Putamen (tissue), 1 donor: ENCODE measurements around the gene SLC2A14.
A peak's percentile ranks its signal among the peaks of the same experiment; 100 is the strongest.
"Not testable (repeated sequence)": the region's sequence is repeated elsewhere in the genome, so short reads cannot be mapped to it uniquely, and the experiment has no call there.

Source experiments
- DNase-seq: peaks from one replicate; pipeline ENCODE4 v3.0.0-alpha.2; 2016; ENCODE audit warnings: low spot score

SLC2A14 gene

GRCh38 chr12:7833831-7834230 lies 38.9 kb downstream of the SLC2A14 start:
- no peak for DNase-seq

DNA sequence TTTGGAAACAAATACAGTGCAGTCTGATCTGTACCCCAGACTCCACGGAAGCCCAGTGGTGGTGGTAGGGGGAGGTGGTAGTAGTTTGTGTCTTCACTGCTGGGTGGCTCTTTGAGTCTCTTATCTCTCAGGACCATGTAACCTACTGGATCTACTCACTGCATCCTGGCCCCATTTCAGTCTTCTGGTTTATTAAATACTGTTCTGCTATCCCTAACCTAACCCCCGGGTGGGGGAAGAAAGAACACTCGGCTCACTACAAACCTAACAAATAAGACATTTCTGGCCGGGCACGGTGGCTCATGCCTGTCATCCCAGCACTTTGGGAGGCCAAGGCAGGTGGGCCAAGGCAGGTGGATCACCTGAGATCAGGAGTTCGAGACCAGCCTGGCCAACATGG lies 39.5 kb downstream of the SLC2A14 start:
- not testable (repeated sequence) for DNase-seq

GRCh38 chr12:7832059-7832696 lies 40.5 kb downstream of the SLC2A14 start:
- DNase-seq = peak; percentile 5

DNA sequence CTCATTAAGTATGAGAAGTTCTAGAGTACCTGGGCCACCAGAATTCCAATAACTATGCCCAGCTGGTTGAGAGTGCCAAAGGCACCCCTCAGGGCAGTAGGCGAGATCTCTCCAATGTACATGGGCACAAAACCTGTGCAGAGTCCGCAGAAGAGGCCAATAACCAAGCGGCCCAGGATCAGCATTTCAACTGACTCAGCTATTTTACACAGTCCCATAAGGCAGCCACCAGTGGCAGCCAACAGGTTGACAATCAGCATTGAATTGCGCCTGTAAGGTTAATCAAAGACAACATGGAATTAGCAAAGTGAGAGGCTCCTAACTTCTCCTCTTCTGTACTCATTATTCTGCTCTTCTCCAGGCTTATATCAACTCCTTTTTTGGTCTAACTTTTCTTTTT lies 43.0 kb downstream of the SLC2A14 start:
- not testable (repeated sequence) for DNase-seq

DNA sequence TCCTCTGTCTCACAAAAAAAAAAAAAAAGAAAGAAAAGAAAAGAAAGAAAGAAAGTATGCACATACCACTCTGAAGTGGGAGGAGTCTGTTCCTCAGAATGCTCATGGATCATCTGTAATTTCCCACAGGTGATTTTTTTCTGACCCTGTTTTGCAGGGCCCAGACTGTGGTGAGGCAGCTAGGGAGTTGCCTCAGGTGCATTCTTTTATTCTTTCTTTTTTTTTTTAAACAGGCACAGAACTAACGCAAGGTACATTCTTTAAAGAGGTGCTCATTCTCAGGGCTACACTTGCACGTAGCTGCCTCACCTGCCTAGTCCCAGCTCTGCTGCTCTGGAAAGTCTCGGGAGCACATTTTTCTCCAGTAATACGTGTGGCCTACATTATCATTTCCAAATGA lies 47.0 kb downstream of the SLC2A14 start:
- DNase-seq = not testable (repeated sequence)

- DNase-seq = peak; percentile 45
Observed at GRCh38 chr12:7806863-7807487, 65.7 kb downstream of the SLC2A14 start.

GRCh38 chr12:7806319-7806718 lies 66.4 kb downstream of the SLC2A14 start:
- DNase-seq = not testable (repeated sequence)

- DNase-seq = no peak
Observed at GRCh38 chr12:7801460-7801859, 71.3 kb downstream of the SLC2A14 start.

GRCh38 chr12:7798750-7799308 lies 73.9 kb downstream of the SLC2A14 start:
- not testable (repeated sequence) for DNase-seq

- DNase-seq = no peak
Observed at GRCh38 chr12:7797698-7798398, 74.9 kb downstream of the SLC2A14 start.

GRCh38 chr12:7797269-7797668 lies 75.4 kb downstream of the SLC2A14 start:
- not testable (repeated sequence) for DNase-seq

- no peak for DNase-seq
Observed at GRCh38 chr12:7793211-7793610, 79.5 kb downstream of the SLC2A14 start.

GRCh38 chr12:7788884-7789528 lies 83.7 kb downstream of the SLC2A14 start, which contains the start of gene NANOG:
NANOG (plus strand) TSS chr12:7789402; CDS start chr12:7789615, 213 bp downstream.
- DNase-seq = not testable (repeated sequence)

DNA sequence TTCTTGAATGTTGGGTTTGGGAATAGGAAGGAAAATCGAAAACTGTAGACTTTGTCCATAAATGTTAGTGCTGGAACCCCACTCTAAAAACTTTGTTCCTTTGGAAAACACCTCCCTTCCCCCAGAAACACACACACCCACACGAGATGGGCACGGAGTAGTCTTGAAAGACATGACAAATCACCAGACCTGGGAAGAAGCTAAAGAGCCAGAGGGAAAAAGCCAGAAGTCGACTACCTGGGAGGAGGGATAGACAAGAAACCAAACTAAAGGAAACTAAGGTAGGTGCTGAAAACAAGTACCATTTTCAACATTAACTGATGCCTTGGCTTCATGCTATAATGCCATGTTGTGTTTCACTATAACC lies 84.4 kb downstream of the SLC2A14 start:
- DNase-seq = no peak

DNA sequence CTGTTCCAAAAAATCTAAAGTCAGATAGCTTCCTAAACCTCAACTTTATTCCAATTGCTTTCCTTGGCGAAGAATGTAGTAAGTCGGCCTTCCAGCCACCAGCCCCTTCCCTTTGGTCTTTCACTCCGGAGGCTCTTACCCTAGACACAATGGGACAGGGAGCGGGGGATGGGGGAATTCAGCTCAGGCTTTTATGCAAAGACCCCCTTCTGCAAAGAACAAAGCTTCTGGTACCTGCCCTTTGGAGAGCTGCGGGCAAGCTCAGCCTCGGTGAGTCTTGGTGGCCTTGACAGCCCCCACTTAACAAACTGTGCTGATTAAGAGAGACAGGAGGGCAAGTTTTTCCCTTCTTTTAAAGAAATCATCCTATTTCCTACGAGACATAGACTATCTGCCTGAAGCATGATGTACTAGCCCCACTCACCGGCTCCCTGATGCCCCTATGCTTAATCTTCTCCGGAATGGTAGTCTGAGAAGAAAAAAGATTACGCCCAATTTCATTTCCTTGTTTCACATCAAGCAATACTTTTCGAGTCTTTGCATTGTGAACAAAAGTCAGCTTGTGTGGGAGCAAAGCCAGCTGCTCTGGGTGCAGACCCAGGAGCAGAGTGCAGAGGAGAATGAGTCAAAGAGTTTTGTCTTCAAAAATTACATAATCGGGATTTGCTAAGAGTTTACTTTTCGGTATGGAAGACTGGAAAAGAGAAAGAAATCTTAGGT lies 85.0 kb downstream of the SLC2A14 start:
- peak; percentile 6 for DNase-seq

DNA sequence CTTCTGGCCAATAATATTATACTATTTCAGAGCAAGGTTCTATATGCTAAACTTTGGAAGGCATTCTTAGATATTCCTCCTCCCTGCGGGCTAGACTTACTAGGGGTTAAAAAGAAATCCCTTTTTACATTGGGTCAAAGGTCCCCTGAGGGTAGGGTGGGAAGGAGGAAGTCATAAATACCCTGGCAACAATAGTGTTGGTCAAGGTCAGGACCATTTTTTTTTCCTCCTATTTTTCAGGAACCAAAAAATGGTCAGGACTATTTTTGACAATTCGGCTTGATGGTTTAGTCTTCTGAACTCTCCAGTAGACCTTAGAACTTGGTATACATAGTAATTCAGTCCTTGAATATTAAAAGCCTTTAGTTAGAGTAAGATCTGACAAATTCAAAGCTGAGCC lies 88.0 kb downstream of the SLC2A14 start:
- no peak for DNase-seq

DNA sequence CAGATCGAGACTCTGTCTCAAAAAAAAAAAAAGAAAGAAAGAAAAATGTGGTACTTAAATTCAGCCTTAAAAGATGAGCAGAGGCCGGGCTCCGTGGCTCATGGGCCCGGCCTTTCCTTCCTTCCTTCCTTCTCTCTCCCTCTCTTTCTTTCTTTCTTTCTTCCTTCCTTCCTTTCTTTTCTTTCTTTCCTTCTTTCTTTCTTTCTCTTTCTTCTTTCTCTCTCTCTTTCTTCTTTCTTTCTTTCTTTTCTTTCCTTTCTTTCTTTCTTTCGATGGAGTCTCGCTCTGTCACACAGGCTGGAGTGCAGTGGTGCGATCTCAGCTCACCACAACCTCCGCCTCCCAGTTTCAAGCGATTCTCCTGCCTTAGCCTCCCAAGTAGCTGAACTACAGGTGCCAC lies 89.3 kb downstream of the SLC2A14 start:
- not testable (repeated sequence) for DNase-seq

GRCh38 chr12:7782055-7782454 lies 90.7 kb downstream of the SLC2A14 start:
- DNase-seq = no peak

DNA sequence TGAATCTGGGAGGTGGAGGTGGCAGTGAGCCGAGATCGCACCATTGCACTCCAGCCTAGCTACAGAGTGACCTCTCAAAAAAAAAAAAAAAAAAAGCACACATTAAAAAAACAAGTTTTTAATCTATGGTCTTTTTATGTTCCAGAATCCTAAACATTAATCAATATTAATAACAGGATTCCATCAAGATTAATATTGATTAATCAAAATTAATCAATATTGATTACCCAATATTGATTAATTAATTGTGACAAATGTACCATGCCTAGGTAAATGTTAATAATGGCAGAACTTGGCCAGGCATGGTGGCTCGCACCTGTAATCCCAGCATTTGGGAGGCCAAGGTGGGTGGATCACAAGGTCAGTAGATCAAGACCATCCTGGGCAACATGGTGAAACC lies 91.4 kb downstream of the SLC2A14 start:
- DNase-seq = no peak

- no peak for DNase-seq
Observed at GRCh38 chr12:7769999-7770398, 102.7 kb downstream of the SLC2A14 start.
